Effector memory CD4-positive, alpha-beta T cell (primary cell): Measurements from ENCODE around the gene TRMT1.

Experiments
- DNase-seq, 3 donors: peaks; one replicate each; pipeline ENCODE4 v3.0.0-alpha.2; 2020
- H3K27ac ChIP-seq: 2 replicates; pipeline ENCODE4 v1.7.0; 2013; ENCODE audit warnings: mild to moderate bottlenecking, low read length, moderate library complexity; ENCODE audit not compliant: insufficient read depth, poor library complexity, severe bottlenecking
- H3K27me3 ChIP-seq: replicated peaks from 2 replicates; pipeline ENCODE4 v1.7.0; 2013; ENCODE audit warnings: mild to moderate bottlenecking, low read length; ENCODE audit not compliant: insufficient read depth, control insufficient read depth, poor library complexity, severe bottlenecking
- H3K36me3 ChIP-seq: 2 replicates; pipeline ENCODE4 v1.7.0; 2013; ENCODE audit warnings: mild to moderate bottlenecking, low read length, moderate library complexity; ENCODE audit not compliant: control insufficient read depth, insufficient read depth
- H3K4me1 ChIP-seq: 2 replicates; pipeline ENCODE4 v1.7.0; 2013; ENCODE audit warnings: low read length, mild to moderate bottlenecking; ENCODE audit not compliant: control insufficient read depth, insufficient read depth, poor library complexity, severe bottlenecking
- H3K4me3 ChIP-seq: 2 replicates; pipeline ENCODE4 v1.7.0; 2013; ENCODE audit warnings: low read length, low read depth, mild to moderate bottlenecking; ENCODE audit not compliant: insufficient read depth, poor library complexity, severe bottlenecking
- H3K9me3 ChIP-seq: 2 replicates; pipeline ENCODE4 v1.7.0; 2013; ENCODE audit warnings: mild to moderate bottlenecking, low read length, moderate library complexity; ENCODE audit not compliant: control insufficient read depth

TRMT1 gene

DNA sequence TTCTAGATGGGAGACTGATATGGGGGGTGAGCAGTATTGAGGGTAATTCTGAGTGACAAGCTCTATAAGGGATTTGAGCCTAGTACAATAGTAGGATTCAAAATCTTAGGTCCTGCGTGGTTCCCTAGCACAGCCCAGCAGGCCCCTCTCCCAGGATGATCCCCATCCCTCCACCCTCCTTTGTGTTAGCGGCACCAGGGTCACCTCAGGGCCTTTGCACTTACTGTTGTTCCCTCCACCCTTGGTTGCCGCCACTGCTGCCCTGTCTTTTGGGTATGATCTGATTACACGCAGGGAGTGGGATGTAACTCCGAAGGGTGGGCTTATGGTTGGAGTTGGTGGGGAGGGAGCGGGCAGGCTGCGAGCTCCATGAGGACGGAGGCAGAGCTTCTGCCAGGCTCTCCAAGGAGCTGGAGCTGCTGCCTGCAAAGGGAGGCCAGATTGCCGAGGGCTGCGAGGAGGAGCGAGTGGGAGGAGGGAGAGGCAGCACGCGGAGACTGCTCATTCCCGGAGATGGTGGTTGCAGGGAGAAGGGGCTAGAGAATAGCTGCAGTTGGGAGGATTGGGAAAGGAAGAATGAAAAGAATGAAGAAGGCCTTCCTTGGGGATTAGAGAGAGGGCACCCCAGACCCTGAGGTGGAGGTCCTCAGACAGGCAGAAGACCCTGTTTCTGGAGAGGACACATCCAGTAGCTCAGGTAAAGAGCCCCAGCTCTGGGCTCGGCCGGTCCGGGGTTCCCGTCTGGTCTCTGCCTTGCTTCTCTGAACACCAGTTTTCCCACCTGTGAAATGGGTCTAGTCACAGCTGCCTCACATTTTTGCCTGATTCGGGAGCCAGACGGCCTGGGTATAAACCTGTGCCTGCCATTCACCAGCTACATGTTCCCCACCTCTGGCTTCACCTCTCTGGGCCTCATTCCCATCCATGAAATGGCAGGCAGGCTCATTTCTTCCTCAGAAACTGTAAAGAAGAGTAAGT, 6.7 kb upstream of the TRMT1 start:
- Histone ChIP-seq H3K36me3 (peaks cover 8% of the 10 kb centered on the region), H3K9me3 (no peaks in the 10 kb centered on the region), H3K4me3 (no peak overlapping the region), H3K4me1 (peaks cover 13% of the 10 kb centered on the region), H3K27ac (no peak overlapping the region), H3K27me3 (no peaks in the 10 kb centered on the region)
- no peak for DNase-seq

DNA sequence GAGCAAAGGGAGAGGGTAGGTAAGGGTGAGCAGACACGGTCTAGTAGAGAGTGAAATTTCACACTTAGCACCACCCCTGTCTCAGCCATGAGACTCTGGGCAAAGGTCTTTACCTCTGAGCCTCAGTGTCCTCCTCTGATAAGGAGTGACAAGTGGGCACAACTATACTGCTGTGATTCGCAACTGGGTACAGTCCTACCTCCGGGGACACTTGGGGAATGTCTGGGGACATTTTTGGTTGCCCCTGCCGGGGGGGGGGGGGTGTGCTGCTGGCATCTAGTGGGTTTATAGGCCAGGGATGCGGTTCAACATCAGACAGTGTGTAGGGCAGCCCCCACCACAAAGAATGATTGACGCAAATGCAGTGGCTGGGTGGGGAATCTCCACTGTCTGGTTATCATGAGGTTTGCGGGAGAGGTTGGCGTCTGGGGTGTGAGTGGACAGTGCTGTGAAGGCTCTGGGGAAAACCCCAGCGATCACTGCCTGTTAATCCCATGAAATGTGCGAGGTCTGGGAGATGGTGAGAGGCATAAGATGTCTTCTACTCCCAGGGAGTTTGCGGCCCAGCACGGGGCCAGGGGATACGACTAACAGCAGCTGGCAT, 5.8 kb upstream of the TRMT1 start:
- Histone ChIP-seq H3K4me3 (no peak overlapping the region), H3K27me3 (no peaks in the 10 kb centered on the region), H3K27ac (no peak overlapping the region), H3K9me3 (no peaks in the 10 kb centered on the region), H3K4me1 (peaks cover 16% of the 10 kb centered on the region), H3K36me3 (peaks cover 8% of the 10 kb centered on the region)
- DNase-seq = no peak

GRCh38 chr19:13121551-13122274, 5.2 kb upstream of the TRMT1 start:
- no peak overlapping the region for H3K4me3 ChIP-seq
- H3K27ac ChIP-seq = no peak overlapping the region
- H3K4me1 ChIP-seq = peaks cover 22% of the 10 kb centered on the region
- no peak for DNase-seq
- no peaks in the 10 kb centered on the region for H3K27me3 ChIP-seq
- peaks cover 8% of the 10 kb centered on the region for H3K36me3 ChIP-seq
- no peaks in the 10 kb centered on the region for H3K9me3 ChIP-seq

DNA sequence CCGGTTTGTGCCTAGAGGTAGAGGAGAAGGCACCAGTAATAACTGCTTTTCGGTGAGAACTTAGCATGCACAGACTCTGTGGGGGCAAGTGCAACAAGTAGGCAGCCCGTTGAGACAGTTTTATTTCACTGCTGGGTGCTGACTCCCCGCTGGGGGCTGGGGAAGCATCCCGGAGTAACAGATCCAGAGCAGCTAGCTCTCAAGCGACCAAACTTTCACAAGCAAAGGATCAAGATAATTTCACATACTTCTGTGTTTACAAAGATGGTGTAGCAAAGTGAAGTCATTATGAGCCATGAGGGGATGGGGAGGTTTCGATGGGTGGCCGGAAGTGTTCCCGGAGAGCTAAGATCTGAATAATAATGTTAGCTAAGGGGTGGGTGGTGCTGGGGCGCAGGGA, 4.3 kb upstream of the TRMT1 start:
- no peaks in the 10 kb centered on the region for H3K9me3 ChIP-seq
- no peak overlapping the region for H3K4me3 ChIP-seq
- H3K27ac ChIP-seq = no peak overlapping the region
- H3K4me1 ChIP-seq = peaks cover 29% of the 10 kb centered on the region
- no peaks in the 10 kb centered on the region for H3K27me3 ChIP-seq
- H3K36me3 ChIP-seq = peaks cover 4% of the 10 kb centered on the region
- no peak for DNase-seq

- Histone ChIP-seq H3K27me3 (no peaks in the 10 kb centered on the region), H3K27ac (no peak overlapping the region), H3K9me3 (no peaks in the 10 kb centered on the region), H3K36me3 (peaks cover 4% of the 10 kb centered on the region), H3K4me1 (peaks cover 36% of the 10 kb centered on the region), H3K4me3 (no peak overlapping the region)
- DNase-seq = no peak
Observed at GRCh38 chr19:13120031-13120430, 3.5 kb upstream of the TRMT1 start.

DNA sequence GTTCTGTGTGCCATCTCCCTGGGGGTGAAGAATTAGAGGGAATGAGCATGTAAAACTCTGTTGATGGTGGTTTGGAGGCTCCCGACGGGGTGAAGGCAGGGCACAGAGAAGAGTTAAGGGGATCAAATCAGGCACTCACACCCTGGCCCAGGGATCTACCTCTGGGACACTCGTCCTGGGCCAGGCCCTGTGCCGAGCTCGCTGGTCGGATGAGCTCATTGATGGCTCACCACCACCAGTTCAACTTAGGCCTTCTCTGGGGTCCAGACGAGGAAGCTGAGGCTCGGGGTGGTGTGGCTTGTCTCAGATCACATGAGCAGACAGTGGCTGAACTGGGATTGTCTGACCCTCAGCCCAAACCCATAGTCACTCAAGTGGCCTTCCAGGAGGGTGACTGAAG, 3.1 kb upstream of the TRMT1 start:
- peak overlapping the region; percentile 11 for H3K4me3 ChIP-seq
- H3K9me3 ChIP-seq = no peaks in the 10 kb centered on the region
- no peak for DNase-seq
- peaks cover 2% of the 10 kb centered on the region for H3K36me3 ChIP-seq
- no peak overlapping the region for H3K27ac ChIP-seq
- no peaks in the 10 kb centered on the region for H3K27me3 ChIP-seq
- H3K4me1 ChIP-seq = peaks cover 36% of the 10 kb centered on the region

- Histone ChIP-seq H3K4me1 (peaks cover 36% of the 10 kb centered on the region), H3K9me3 (no peaks in the 10 kb centered on the region)
Observed at GRCh38 chr19:13118424-13119193, 2.1 kb upstream of the TRMT1 start.

DNA sequence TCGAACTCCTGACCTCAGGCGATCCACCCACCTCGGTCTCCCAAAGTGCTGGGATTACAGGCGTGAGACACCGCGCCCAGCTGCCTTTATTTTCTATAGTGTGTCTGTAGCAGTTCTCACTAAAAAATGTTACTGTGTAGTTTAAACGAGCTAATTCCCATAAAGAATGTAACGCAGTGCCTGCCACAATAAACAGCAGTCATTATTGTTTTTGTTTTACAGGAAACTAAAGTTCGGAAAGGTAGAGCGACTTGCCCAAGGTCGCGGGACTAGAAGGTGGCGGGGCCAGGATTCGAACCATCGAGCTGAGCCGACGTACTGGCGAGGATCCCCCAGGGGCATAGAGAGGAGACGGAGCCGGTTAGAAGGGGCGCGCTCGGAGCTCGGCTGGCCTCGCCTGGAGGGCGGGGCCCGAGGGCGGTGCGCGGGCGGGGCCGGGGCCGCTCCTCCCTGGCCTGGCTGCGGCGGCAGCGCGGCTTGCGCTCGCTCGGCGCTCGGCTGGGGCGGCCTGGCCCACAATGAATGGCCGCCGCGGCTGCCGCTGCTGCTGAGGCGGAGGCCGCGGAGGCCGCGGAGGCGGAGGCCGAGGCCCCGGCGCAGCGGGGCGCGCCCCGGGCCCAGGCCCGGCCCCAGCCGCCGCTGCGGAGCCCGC, 1.4 kb upstream of the TRMT1 start, which contains the start of gene NACC1:
Gene NACC1, plus strand, starts transcription at position 493 of the 652 bp plus-strand sequence. CDS start 16,944 bp downstream, outside the sequence.
- peak within 1 kb of the TSS; percentile 86 for H3K4me3 ChIP-seq
- H3K4me1 ChIP-seq = peaks cover 36% of the 10 kb centered on the region
- H3K9me3 ChIP-seq = no peaks in the 10 kb centered on the region
- peaks cover 7% of the 10 kb centered on the region for H3K36me3 ChIP-seq
- peak; percentile 73 to 79 (median 77) for DNase-seq
- peak within 1 kb of the TSS; percentile 69 for H3K27ac ChIP-seq
- H3K27me3 ChIP-seq = no peaks in the 10 kb centered on the region

More at GRCh38 chr19:13118424-13119193, 2.1 kb upstream of the TRMT1 start:
- Histone ChIP-seq H3K27me3 (no peaks in the 10 kb centered on the region), H3K27ac (peak overlapping the region; percentile 62), H3K4me3 (peak overlapping the region; percentile 86), H3K36me3 (no peaks in the 10 kb centered on the region)
- DNase-seq = peak in 1 of 3 donors; percentile 28

DNA sequence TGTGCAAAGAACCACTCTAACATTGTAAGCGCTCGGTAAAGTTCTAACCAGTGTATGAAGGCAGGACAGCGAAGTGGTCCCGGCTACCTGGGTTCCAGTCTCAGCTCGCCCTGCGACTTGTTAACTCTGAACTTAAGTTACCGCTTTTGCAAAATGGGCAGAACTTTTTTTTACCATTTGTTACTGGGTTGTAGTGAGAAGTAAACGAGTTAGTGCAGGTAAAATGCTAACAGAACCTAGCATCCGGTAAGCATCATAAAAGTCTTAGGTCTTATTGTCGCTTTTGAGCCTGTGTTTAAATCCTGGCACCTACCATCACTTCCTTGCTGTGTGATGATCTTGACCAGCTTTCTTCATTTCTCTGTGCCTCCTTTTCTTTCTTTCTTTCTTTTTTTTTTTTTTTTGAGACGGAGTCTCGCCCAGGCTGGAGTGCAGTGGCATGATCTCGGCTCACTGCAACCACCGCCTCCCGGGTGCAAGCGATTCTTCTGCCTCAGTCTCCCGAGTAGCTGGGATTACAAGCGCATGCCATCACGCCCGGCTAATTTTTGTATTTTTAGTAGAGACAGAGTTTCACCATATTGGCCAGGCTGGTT, 734 bp upstream of the TRMT1 start:
- peaks cover 36% of the 10 kb centered on the region for H3K4me1 ChIP-seq
- H3K27ac ChIP-seq = peak overlapping the region; percentile 69
- DNase-seq = no peak
- H3K9me3 ChIP-seq = no peaks in the 10 kb centered on the region
- no peaks in the 10 kb centered on the region for H3K27me3 ChIP-seq
- H3K4me3 ChIP-seq = peak overlapping the region; percentile 80
- H3K36me3 ChIP-seq = peaks cover 13% of the 10 kb centered on the region
